Measurements from ENCODE around the gene SNX15. TPM values are rescaled to one million over a fixed set of nuclear protein-coding genes. Genes with fewer than 3 reads are reported as not detected.
"Not testable (repeated sequence)": the region's sequence is repeated elsewhere in the genome, so short reads cannot be mapped to it uniquely, and the experiment has no call there.

The SNX15 gene
- total RNA-seq, 2 donors from 2014 or later: 14.2 to 16.4 TPM

DNA sequence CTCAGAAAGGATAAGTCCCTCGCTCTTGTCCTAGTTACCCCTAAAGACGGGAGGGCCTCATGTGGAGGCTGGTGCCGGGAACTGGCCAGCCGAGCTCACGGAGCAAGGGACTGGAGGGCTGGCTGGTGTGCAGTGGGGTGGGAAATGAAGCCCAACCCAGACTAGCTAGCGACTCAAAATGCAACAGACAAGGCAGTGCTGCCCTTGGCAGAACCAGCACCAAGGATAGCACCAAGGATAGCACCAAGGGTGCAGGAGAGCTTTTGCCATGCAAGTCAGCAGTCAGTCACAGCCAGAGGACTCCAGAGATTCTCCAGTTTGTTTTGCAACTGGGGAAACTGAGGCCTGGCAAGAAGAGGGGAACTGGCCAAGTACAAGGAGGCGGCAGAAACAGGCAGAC is 24.0 kb upstream of the SNX15 start:
- no peaks in the 10 kb centered on the region for H3K9me3 Mint-ChIP-seq
- TF ChIP-seq, protein P1, sequence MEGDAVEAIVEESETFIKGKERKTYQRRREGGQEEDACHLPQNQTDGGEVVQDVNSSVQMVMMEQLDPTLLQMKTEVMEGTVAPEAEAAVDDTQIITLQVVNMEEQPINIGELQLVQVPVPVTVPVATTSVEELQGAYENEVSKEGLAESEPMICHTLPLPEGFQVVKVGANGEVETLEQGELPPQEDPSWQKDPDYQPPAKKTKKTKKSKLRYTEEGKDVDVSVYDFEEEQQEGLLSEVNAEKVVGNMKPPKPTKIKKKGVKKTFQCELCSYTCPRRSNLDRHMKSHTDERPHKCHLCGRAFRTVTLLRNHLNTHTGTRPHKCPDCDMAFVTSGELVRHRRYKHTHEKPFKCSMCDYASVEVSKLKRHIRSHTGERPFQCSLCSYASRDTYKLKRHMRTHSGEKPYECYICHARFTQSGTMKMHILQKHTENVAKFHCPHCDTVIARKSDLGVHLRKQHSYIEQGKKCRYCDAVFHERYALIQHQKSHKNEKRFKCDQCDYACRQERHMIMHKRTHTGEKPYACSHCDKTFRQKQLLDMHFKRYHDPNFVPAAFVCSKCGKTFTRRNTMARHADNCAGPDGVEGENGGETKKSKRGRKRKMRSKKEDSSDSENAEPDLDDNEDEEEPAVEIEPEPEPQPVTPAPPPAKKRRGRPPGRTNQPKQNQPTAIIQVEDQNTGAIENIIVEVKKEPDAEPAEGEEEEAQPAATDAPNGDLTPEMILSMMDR (conservative IDR thresholded peaks at IDR 0.05): no peak
- no peak overlapping the region for H3K27ac Mint-ChIP-seq
- peak; percentile 73 for DNase-seq
- no peaks in the 10 kb centered on the region for H3K36me3 ChIP-seq (ENCODE audit: control insufficient read depth, insufficient read depth, low read length)
- no peak overlapping the region for H3K4me3 Mint-ChIP-seq
- no peaks in the 10 kb centered on the region for H3K36me3 Mint-ChIP-seq (ENCODE audit: low read depth)
- WGBS, 2 experiments (ENCODE audit: insufficient coverage in 1 of 2, insufficient read length in 1 of 2): 55 to 73% methylated on average over 6 to 7 of the region's 7 CpGs
- H3K27ac ChIP-seq (ENCODE audit: low read depth, low read length): no peak overlapping the region
- no peaks in the 10 kb centered on the region for H3K9me3 ChIP-seq (ENCODE audit: control insufficient read depth, low read length)
- H3K9ac ChIP-seq (ENCODE audit: extremely low read depth, low read length, poor library complexity, severe bottlenecking): no peak overlapping the region
- peaks cover 2% of the 10 kb centered on the region for H3K4me1 Mint-ChIP-seq
- H3K27me3 ChIP-seq (ENCODE audit: control insufficient read depth, insufficient read depth, low read length, poor library complexity, severe bottlenecking): no peaks in the 10 kb centered on the region
- no peak overlapping the region for H3K4me3 ChIP-seq (ENCODE audit: low read length)
- no peaks in the 10 kb centered on the region for H3K4me1 ChIP-seq (ENCODE audit: control insufficient read depth, insufficient read depth, low read length)
- peaks cover 2% of the 10 kb centered on the region for H3K27me3 Mint-ChIP-seq (ENCODE audit: insufficient read depth)

DNA sequence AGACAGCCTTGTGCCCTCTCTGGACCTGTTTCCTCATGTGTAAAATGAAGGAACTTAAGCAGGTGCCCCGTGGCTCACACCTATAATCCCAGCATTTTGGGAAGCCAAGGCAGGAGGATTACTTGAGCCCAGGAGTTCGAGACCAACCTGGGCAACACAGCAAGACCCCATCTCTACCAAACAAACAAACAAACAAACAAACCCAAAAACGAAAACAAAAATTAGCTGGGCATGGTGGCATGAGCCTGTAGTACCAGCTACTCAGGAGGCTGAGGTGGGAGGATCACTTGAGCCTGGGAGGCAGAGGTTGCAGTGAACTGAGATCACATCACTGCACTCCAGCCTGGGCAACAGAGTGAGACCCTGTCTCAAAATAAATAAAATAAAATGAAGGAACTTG is 23.3 kb upstream of the SNX15 start:
- H3K27ac ChIP-seq (ENCODE audit: low read depth, low read length); H3K9me3 ChIP-seq (ENCODE audit: control insufficient read depth, low read length); H3K36me3 Mint-ChIP-seq (ENCODE audit: low read depth); H3K4me1 ChIP-seq (ENCODE audit: control insufficient read depth, insufficient read depth, low read length); H3K27ac Mint-ChIP-seq; H3K9ac ChIP-seq (ENCODE audit: extremely low read depth, low read length, poor library complexity, severe bottlenecking); H3K4me3 Mint-ChIP-seq; H3K4me3 ChIP-seq (ENCODE audit: low read length); H3K27me3 ChIP-seq (ENCODE audit: control insufficient read depth, insufficient read depth, low read length, poor library complexity, severe bottlenecking); H3K4me1 Mint-ChIP-seq; H3K27me3 Mint-ChIP-seq (ENCODE audit: insufficient read depth); DNase-seq; H3K9me3 Mint-ChIP-seq; H3K36me3 ChIP-seq (ENCODE audit: control insufficient read depth, insufficient read depth, low read length): not testable (repeated sequence)
- 70 to 79% methylated on average over 2 to 3 of the region's 3 CpGs for WGBS, 2 experiments (ENCODE audit: insufficient coverage in 1 of 2, insufficient read length in 1 of 2)

DNA sequence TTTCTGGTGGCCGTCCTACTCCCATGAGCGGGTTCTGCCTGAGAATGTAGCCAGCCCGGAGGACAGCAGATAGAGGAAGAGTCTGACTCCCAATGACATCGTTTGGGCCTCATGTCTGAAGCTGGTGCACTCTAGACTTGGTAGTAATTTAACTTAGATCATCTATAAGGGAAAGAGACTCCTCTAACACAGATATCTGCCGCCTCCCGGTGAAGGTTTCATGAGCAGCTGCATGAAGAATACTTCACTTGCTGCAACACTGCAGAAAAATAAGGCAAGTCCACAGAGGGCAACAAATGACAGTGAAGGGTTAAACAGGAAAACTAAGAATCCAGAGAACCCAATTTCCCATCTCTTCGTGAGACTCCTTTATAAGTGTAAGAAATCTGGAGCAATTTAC is 19.2 kb upstream of the SNX15 start:
- WGBS, 2 experiments (ENCODE audit: insufficient coverage in 1 of 2, insufficient read length in 1 of 2): 79 to 87% methylated on average over 4 to 7 of the region's 7 CpGs
- TF ChIP-seq, protein P1 (conservative IDR thresholded peaks at IDR 0.05): no peak
- Histone ChIP-seq H3K36me3 (ENCODE audit: control insufficient read depth, insufficient read depth, low read length) (no peaks in the 10 kb centered on the region), H3K27ac (ENCODE audit: low read depth, low read length) (no peak overlapping the region), H3K9ac (ENCODE audit: extremely low read depth, low read length, poor library complexity, severe bottlenecking) (no peak overlapping the region), H3K4me1 (ENCODE audit: control insufficient read depth, insufficient read depth, low read length) (no peaks in the 10 kb centered on the region), H3K4me3 (ENCODE audit: low read length) (no peak overlapping the region), H3K27me3 (ENCODE audit: control insufficient read depth, insufficient read depth, low read length, poor library complexity, severe bottlenecking) (no peaks in the 10 kb centered on the region), H3K9me3 (ENCODE audit: control insufficient read depth, low read length) (no peaks in the 10 kb centered on the region)
- Mint-ChIP-seq H3K36me3 (ENCODE audit: low read depth) (no peaks in the 10 kb centered on the region), H3K27ac (no peak overlapping the region), H3K4me3 (no peak overlapping the region), H3K27me3 (ENCODE audit: insufficient read depth) (peaks cover 2% of the 10 kb centered on the region), H3K9me3 (no peaks in the 10 kb centered on the region), H3K4me1 (peaks cover 2% of the 10 kb centered on the region)
- DNase-seq: no peak

DNA sequence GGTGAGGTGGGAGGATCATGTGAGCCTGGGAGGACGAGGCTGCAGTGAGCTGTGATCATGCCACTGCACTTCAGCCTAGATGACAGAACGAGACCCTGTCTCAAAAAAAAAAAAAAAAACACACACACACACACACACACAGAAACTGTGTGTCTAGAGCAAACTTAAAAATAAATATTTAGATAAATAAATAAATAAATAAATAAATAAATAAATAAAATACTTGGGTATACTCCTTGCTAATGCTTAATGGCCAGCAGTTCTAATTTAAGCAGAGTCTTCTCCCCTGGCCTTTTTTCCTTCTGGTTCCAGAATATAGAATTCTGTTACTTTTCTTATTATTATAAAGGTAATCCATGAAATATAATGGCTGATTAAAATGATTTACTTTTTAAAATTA is 18.4 kb upstream of the SNX15 start:
- DNase-seq: no peak
- Histone ChIP-seq H3K9me3 (ENCODE audit: control insufficient read depth, low read length) (no peaks in the 10 kb centered on the region), H3K4me1 (ENCODE audit: control insufficient read depth, insufficient read depth, low read length) (no peaks in the 10 kb centered on the region), H3K27me3 (ENCODE audit: control insufficient read depth, insufficient read depth, low read length, poor library complexity, severe bottlenecking) (no peaks in the 10 kb centered on the region), H3K4me3 (ENCODE audit: low read length) (no peak overlapping the region), H3K27ac (ENCODE audit: low read depth, low read length) (no peak overlapping the region), H3K36me3 (ENCODE audit: control insufficient read depth, insufficient read depth, low read length) (no peaks in the 10 kb centered on the region), H3K9ac (ENCODE audit: extremely low read depth, low read length, poor library complexity, severe bottlenecking) (no peak overlapping the region)
- H3K27ac Mint-ChIP-seq: no peak overlapping the region
- H3K27me3 Mint-ChIP-seq (ENCODE audit: insufficient read depth): peaks cover 2% of the 10 kb centered on the region
- H3K9me3 Mint-ChIP-seq: no peaks in the 10 kb centered on the region
- TF ChIP-seq, protein P1 (conservative IDR thresholded peaks at IDR 0.05): no peak
- H3K4me1 Mint-ChIP-seq: peaks cover 6% of the 10 kb centered on the region
- WGBS, 2 experiments (ENCODE audit: insufficient coverage in 1 of 2, insufficient read length in 1 of 2): no CpG with 5 or more reads among the region's 2 CpGs
- H3K36me3 Mint-ChIP-seq (ENCODE audit: low read depth): no peaks in the 10 kb centered on the region
- H3K4me3 Mint-ChIP-seq: no peak overlapping the region

Data from endodermal cell (in vitro differentiated cells).